GM21825 (cell line): ENCODE measurements around the gene HEXB.
"Not testable (repeated sequence)": the region's sequence is repeated elsewhere in the genome, so short reads cannot be mapped to it uniquely, and the experiment has no call there.

Experiments used
- ATAC-seq: cut with Tn5 transposase; IDR thresholded peaks from one replicate; pipeline ENCODE4 v1.9.1; 2021; ENCODE audit warnings: mild to moderate bottlenecking, moderate library complexity; ENCODE audit not compliant: unreplicated experiment

HEXB gene

GRCh38 chr5:74657165-74657564, 27.9 kb upstream of the HEXB start:
- ATAC-seq: no peak

- ATAC-seq: no peak
Observed at GRCh38 chr5:74659172-74659571, 25.9 kb upstream of the HEXB start.

- ATAC-seq: no peak
Observed at GRCh38 chr5:74660140-74660539, 24.9 kb upstream of the HEXB start.

- ATAC-seq: no peak
Observed at GRCh38 chr5:74660873-74661272, 24.2 kb upstream of the HEXB start.

GRCh38 chr5:74664551-74664950, 20.5 kb upstream of the HEXB start:
- ATAC-seq: no peak

- ATAC-seq: no peak
Observed at GRCh38 chr5:74665273-74665672, 19.8 kb upstream of the HEXB start.

GRCh38 chr5:74665816-74666215, 19.2 kb upstream of the HEXB start:
- ATAC-seq: no peak

- no peak for ATAC-seq
Observed at GRCh38 chr5:74667396-74667795, 17.6 kb upstream of the HEXB start.

- ATAC-seq: no peak
Observed at GRCh38 chr5:74669821-74670220, 15.2 kb upstream of the HEXB start.

- ATAC-seq: no peak
Observed at GRCh38 chr5:74670396-74671038, 14.5 kb upstream of the HEXB start.

GRCh38 chr5:74672215-74672877, 12.7 kb upstream of the HEXB start:
- ATAC-seq: no peak

GRCh38 chr5:74673011-74673790, 11.8 kb upstream of the HEXB start:
- ATAC-seq: no peak

GRCh38 chr5:74676466-74676865, 8.6 kb upstream of the HEXB start:
- not testable (repeated sequence) for ATAC-seq

GRCh38 chr5:74678123-74678522, 6.9 kb upstream of the HEXB start:
- ATAC-seq: not testable (repeated sequence)

GRCh38 chr5:74679300-74679699, 5.7 kb upstream of the HEXB start:
- ATAC-seq: not testable (repeated sequence)

GRCh38 chr5:74679966-74680365, 5.1 kb upstream of the HEXB start:
- ATAC-seq: no peak

- peak; percentile 58 for ATAC-seq
Observed at GRCh38 chr5:74685979-74686631, 1.1 kb downstream of the HEXB start.

GRCh38 chr5:74686962-74687751, 2.1 kb downstream of the HEXB start:
- ATAC-seq: no peak

GRCh38 chr5:74693191-74693590, 8.2 kb downstream of the HEXB start:
- ATAC-seq: no peak

GRCh38 chr5:74717596-74717995, 32.6 kb downstream of the HEXB start:
- ATAC-seq: no peak

GRCh38 chr5:74722271-74722670, 37.2 kb downstream of the HEXB start:
- no peak for ATAC-seq
